ENCODE data around the gene TFAM. TPM values are rescaled to one million over a fixed set of nuclear protein-coding genes. Genes with fewer than 3 reads are reported as not detected.
A peak's percentile ranks its signal among the peaks of the same experiment; 100 is the strongest.
"Not testable (repeated sequence)": the region's sequence is repeated elsewhere in the genome, so short reads cannot be mapped to it uniquely, and the experiment has no call there.

TFAM gene
- total RNA-seq, 1 donor from 2014 or later, result 16.1 TPM

DNA sequence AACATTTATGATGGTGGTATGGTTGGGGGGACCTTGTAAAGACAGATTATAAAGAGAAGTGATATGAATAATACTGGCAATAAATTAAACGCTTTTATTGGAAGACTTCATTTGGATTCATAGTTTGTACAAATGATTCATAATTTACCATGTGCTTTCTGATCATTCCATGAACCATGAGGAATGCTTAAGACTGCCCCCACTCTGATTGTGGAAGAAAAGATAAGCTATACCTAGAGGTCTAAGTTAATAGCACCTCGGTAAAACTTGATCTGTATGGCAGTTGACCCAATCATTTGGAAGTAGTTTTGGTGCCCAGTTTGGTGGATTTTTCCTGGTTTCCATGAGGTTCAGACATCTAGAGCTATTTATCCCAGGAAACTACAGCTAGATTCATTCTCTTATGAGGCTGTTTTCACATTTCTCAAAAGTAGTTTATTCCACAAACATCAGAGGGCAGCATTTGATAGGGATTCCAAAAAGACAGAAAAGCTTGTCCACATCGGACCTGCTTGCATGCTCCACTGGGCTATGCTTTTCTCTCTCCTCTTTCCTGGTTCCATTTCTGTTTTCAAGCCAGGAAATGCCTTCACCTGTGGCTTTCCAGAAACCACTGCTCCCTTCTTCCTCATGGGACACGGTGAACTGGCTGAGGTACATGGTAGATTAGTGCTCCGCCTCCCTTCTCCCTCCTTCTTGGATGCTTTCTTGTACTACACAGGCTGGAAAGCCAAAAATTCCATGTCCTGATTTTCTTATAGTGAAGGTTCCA lies 29.2 kb downstream of the TFAM start:
- Mint-ChIP-seq H3K9me3 (ENCODE audit: low read depth) (peaks cover 5% of the 10 kb centered on the region), H3K36me3 (ENCODE audit: low read depth) (no peaks in the 10 kb centered on the region), H3K4me3 (ENCODE audit: unreplicated experiment) (no peak overlapping the region), H3K27ac (ENCODE audit: unreplicated experiment) (no peak overlapping the region), H3K27me3 (ENCODE audit: low read depth) (no peaks in the 10 kb centered on the region), H3K4me1 (ENCODE audit: low read depth) (peaks cover 18% of the 10 kb centered on the region)
- TF ChIP-seq CTCF (IDR thresholded peaks at IDR 0.05), result peak; percentile 89
- no peak for DNase-seq (ENCODE audit: low spot score)

- TF ChIP-seq CTCF (IDR thresholded peaks at IDR 0.05), result no peak
Observed at GRCh38 chr10:58415757-58416156, 30.5 kb downstream of the TFAM start.

DNA sequence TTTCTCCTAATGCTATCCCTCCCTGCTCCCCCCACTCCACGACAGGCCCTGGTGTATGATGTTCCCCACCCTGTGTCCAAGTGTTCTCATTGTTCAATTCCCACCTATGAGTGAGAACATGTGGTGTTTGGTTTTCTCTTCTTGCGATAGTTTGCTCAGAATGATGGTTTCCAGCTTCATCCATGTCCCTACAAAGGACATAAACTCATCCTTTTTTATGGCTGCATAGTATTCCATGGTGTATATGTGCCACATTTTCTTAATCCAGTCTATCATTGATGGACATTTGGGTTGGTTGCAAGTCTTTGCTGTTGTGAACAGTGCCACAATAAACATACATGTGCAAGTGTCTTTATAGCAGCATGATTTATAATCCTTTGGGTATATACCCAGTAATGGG lies 32.7 kb downstream of the TFAM start:
- H3K27ac Mint-ChIP-seq (ENCODE audit: unreplicated experiment); H3K4me3 Mint-ChIP-seq (ENCODE audit: unreplicated experiment); H3K27me3 Mint-ChIP-seq (ENCODE audit: low read depth); H3K36me3 Mint-ChIP-seq (ENCODE audit: low read depth); DNase-seq (ENCODE audit: low spot score): not testable (repeated sequence)
- H3K4me1 Mint-ChIP-seq (ENCODE audit: low read depth), result peaks cover 11% of the 10 kb centered on the region
- H3K9me3 Mint-ChIP-seq (ENCODE audit: low read depth), result peaks cover 31% of the 10 kb centered on the region

More at GRCh38 chr10:58415757-58416156, 30.5 kb downstream of the TFAM start:
- Mint-ChIP-seq H3K9me3 (ENCODE audit: low read depth) (peaks cover 15% of the 10 kb centered on the region), H3K4me1 (ENCODE audit: low read depth) (peaks cover 18% of the 10 kb centered on the region), H3K27me3 (ENCODE audit: low read depth) (no peaks in the 10 kb centered on the region), H3K36me3 (ENCODE audit: low read depth) (peaks cover 1% of the 10 kb centered on the region), H3K27ac (ENCODE audit: unreplicated experiment) (no peak overlapping the region), H3K4me3 (ENCODE audit: unreplicated experiment) (no peak overlapping the region)
- DNase-seq (ENCODE audit: low spot score), result no peak

- no peak overlapping the region for H3K4me3 Mint-ChIP-seq (ENCODE audit: unreplicated experiment)
- H3K36me3 Mint-ChIP-seq (ENCODE audit: low read depth), result peaks cover 6% of the 10 kb centered on the region
- no peak for TF ChIP-seq CTCF (IDR thresholded peaks at IDR 0.05)
- H3K27me3 Mint-ChIP-seq (ENCODE audit: low read depth), result no peaks in the 10 kb centered on the region
- DNase-seq (ENCODE audit: low spot score), result no peak
- H3K27ac Mint-ChIP-seq (ENCODE audit: unreplicated experiment), result no peak overlapping the region
- peaks cover 5% of the 10 kb centered on the region for H3K4me1 Mint-ChIP-seq (ENCODE audit: low read depth)
- peaks cover 37% of the 10 kb centered on the region for H3K9me3 Mint-ChIP-seq (ENCODE audit: low read depth)
Observed at GRCh38 chr10:58424176-58424575, 39.0 kb downstream of the TFAM start.

DNA sequence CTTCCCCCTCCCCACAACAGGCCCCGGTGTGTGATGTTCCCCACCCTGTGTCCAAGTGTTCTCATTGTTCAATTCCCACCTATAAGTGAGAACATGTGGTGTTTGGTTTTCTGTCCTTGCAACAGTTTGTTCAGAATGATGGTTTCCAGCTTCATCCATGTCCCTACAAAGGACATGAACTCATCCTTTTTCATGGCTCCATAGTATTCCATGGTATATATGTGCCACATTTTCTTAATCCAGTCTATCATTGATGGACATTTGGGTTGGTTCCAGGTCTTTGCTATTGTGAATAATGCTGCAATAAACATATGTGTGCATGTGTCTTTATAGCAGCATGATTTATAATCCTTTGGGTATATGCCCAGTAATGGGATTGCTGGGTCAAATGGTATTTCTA lies 43.2 kb downstream of the TFAM start:
- DNase-seq (ENCODE audit: low spot score); H3K27me3 Mint-ChIP-seq (ENCODE audit: low read depth); H3K36me3 Mint-ChIP-seq (ENCODE audit: low read depth); H3K27ac Mint-ChIP-seq (ENCODE audit: unreplicated experiment); H3K4me3 Mint-ChIP-seq (ENCODE audit: unreplicated experiment): not testable (repeated sequence)
- H3K9me3 Mint-ChIP-seq (ENCODE audit: low read depth), result peaks cover 16% of the 10 kb centered on the region
- H3K4me1 Mint-ChIP-seq (ENCODE audit: low read depth), result peaks cover 14% of the 10 kb centered on the region

GRCh38 chr10:58431903-58432302 lies 46.7 kb downstream of the TFAM start:
- no peaks in the 10 kb centered on the region for H3K27me3 Mint-ChIP-seq (ENCODE audit: low read depth)
- no peak overlapping the region for H3K4me3 Mint-ChIP-seq (ENCODE audit: unreplicated experiment)
- peaks cover 7% of the 10 kb centered on the region for H3K9me3 Mint-ChIP-seq (ENCODE audit: low read depth)
- peak overlapping the region; percentile 65 for H3K27ac Mint-ChIP-seq (ENCODE audit: unreplicated experiment)
- H3K36me3 Mint-ChIP-seq (ENCODE audit: low read depth), result no peaks in the 10 kb centered on the region
- TF ChIP-seq CTCF (IDR thresholded peaks at IDR 0.05), result no peak
- no peak for DNase-seq (ENCODE audit: low spot score)
- H3K4me1 Mint-ChIP-seq (ENCODE audit: low read depth), result peaks cover 29% of the 10 kb centered on the region
